Thyroid gland (tissue), 4 donors: Measurements from ENCODE around the gene SLC7A14. TPM values are rescaled to one million over a fixed set of nuclear protein-coding genes. Genes with fewer than 3 reads are reported as not detected.

ENCODE experiments used
- DNase-seq, 2 donors: peaks; one replicate each; pipeline ENCODE4 v3.0.0-alpha.2; 2019
- H3K27ac ChIP-seq, 3 donors: fragments of 200-600 bp; sonication (generic); 1 replicate in 2 of 3; 2 replicates in 1 of 3; pipeline ENCODE4 v1.5.1; 2016 to 2019; ENCODE audit warnings: mild to moderate bottlenecking in 1 of 3, moderate library complexity in 1 of 3
- H3K27me3 ChIP-seq: fragments of 200-600 bp; sonication (generic); one replicate; pipeline ENCODE4 v1.5.1; 2019
- H3K36me3 ChIP-seq, 2 donors: fragments of 200-600 bp; sonication (generic); one replicate each; pipeline ENCODE4 v1.5.1; 2016 to 2019
- H3K4me1 ChIP-seq, 2 donors: fragments of 200-600 bp; sonication (generic); one replicate each; pipeline ENCODE4 v1.5.1; 2017 to 2019
- H3K4me3 ChIP-seq, 3 donors: fragments of 200-600 bp; sonication (generic); replicated peaks in 1 of 3; 1 replicate in 2 of 3; 2 replicates in 1 of 3; pipeline ENCODE4 v1.5.1; 2016; ENCODE audit warnings: mild to moderate bottlenecking in 1 of 3
- H3K9me3 ChIP-seq: fragments of 200-600 bp; sonication (generic); one replicate; pipeline ENCODE4 v1.5.1; 2017
- CTCF ChIP-seq, 6 experiments: fragments of 200-600 bp in 3 of 6; fragments of 450-650 bp in 3 of 6; sonication (generic) in 3 of 6; IDR thresholded peaks; one replicate each; pipeline ENCODE4 v1.5.1; 2016 to 2019; ENCODE audit warnings: antibody characterized with exemption in 6 of 6, mild to moderate bottlenecking in 2 of 6, inconsistent platforms in 1 of 6, moderate library complexity in 1 of 6
- POLR2A ChIP-seq, 2 donors: fragments of 450-650 bp; IDR thresholded peaks; one replicate each; pipeline ENCODE4 v1.6.1; 2017; ENCODE audit warnings: antibody characterized with exemption in 2 of 2, mild to moderate bottlenecking in 2 of 2, moderate library complexity in 1 of 2
- WGBS, 2 donors: methylation state at CpG; one replicate each; pipeline ENCODE4 v1.1.5; 2017; 5-methylcytosine and 5-hydroxymethylcytosine counted together
- intact Hi-C: fragments of 100-400 bp; cut with DNase I; formaldehyde crosslinking; loops from one replicate; pipeline ENCODE4 v1.15.1; 2023
- total RNA-seq, 4 donors: library from RNA; depleted of rRNA; stranded (reverse); fragments of >200 nt; gene quantifications; one replicate each; pipeline ENCODE4 v1.2.3, GENCODE V29; 2016

Gene SLC7A14
- total RNA-seq, 4 donors from 2014 or later = 0.11 to 0.34 (median 0.13) TPM; not detected in 1

- DNase-seq = no peak
- intact Hi-C loops = no loop called here
- Histone ChIP-seq H3K4me3 (no peak overlapping the region), H3K36me3 (no peaks in the 10 kb centered on the region), H3K4me1 (peaks cover 7 to 9% of the 10 kb centered on the region in 2 donors), H3K9me3 (no peaks in the 10 kb centered on the region), H3K27ac (peak overlapping the region in 1 of 3 donors; percentile 25), H3K27me3 (no peaks in the 10 kb centered on the region)
- TF ChIP-seq CTCF (IDR thresholded peaks at IDR 0.05) (no peak), POLR2A (IDR thresholded peaks at IDR 0.05) (no peak)
- WGBS, 2 donors = 92 to 93% methylated on average over 7 of the region's 7 CpGs
Observed at GRCh38 chr3:170631755-170632488, 46.0 kb upstream of the SLC7A14 start.

GRCh38 chr3:170623524-170623923, 37.6 kb upstream of the SLC7A14 start:
- Histone ChIP-seq H3K36me3 (no peaks in the 10 kb centered on the region), H3K4me1 (peaks cover 0 to 2% of the 10 kb centered on the region in 2 donors), H3K27ac (no peak overlapping the region), H3K27me3 (no peaks in the 10 kb centered on the region), H3K9me3 (no peaks in the 10 kb centered on the region), H3K4me3 (no peak overlapping the region)
- intact Hi-C loops = no loop called here
- DNase-seq = no peak
- WGBS, 2 donors = 0 to 71% methylated on average over 1 of the region's 1 CpG
- no peak for TF ChIP-seq CTCF (IDR thresholded peaks at IDR 0.05)
- no peak for TF ChIP-seq POLR2A (IDR thresholded peaks at IDR 0.05)

GRCh38 chr3:170622369-170623159, 36.7 kb upstream of the SLC7A14 start:
- 36 to 41% methylated on average over 4 to 5 of the region's 5 CpGs for WGBS, 2 donors
- TF ChIP-seq POLR2A (IDR thresholded peaks at IDR 0.05) = no peak
- no peak for TF ChIP-seq CTCF (IDR thresholded peaks at IDR 0.05)
- DNase-seq = no peak
- Histone ChIP-seq H3K27me3 (no peaks in the 10 kb centered on the region), H3K9me3 (no peaks in the 10 kb centered on the region), H3K36me3 (no peaks in the 10 kb centered on the region), H3K4me3 (no peak overlapping the region), H3K4me1 (peaks cover 0 to 2% of the 10 kb centered on the region in 2 donors), H3K27ac (no peak overlapping the region)
- intact Hi-C loops = no loop called here

GRCh38 chr3:170621256-170621655, 35.4 kb upstream of the SLC7A14 start:
- TF ChIP-seq CTCF (IDR thresholded peaks at IDR 0.05) (no peak), POLR2A (IDR thresholded peaks at IDR 0.05) (no peak)
- intact Hi-C loops = no loop called here
- no peak overlapping the region for H3K27ac ChIP-seq
- WGBS, 2 donors = 74 to 81% methylated on average over 5 of the region's 5 CpGs
- H3K4me3 ChIP-seq = no peak overlapping the region
- DNase-seq = no peak
- H3K9me3 ChIP-seq = no peaks in the 10 kb centered on the region
- no peaks in the 10 kb centered on the region for H3K36me3 ChIP-seq
- H3K27me3 ChIP-seq = no peaks in the 10 kb centered on the region
- peaks cover 0 to 2% of the 10 kb centered on the region in 2 donors for H3K4me1 ChIP-seq
